Activated naive CD4-positive, alpha-beta T cell treated with anti-CD3 and anti-CD28 coated beads for 36 hours (primary cell): Measurements from ENCODE around the gene MPO. TPM values are rescaled to one million over a fixed set of nuclear protein-coding genes. Genes with fewer than 3 reads are reported as not detected.

Source experiments
- CTCF ChIA-PET: fragments of 350-600 bp; sonication (Branson Sonifier 250); formaldehyde crosslinking; loops from one replicate; lab custom pipeline; 2021; ENCODE audit warnings: antibody characterized with exemption; lab: Charles Lee
- DNase-seq: peaks from one replicate; pipeline ENCODE4 v3.0.0-alpha.2; 2020
- H3K27ac Mint-ChIP-seq: one replicate; pipeline ENCODE4 v1.8.0; 2021; ENCODE audit warnings: mild to moderate bottlenecking, mixed read lengths
- H3K27me3 Mint-ChIP-seq: one replicate; pipeline ENCODE4 v1.8.0; 2021; ENCODE audit warnings: low read depth, mixed read lengths
- H3K36me3 Mint-ChIP-seq: one replicate; pipeline ENCODE4 v1.8.0; 2021; ENCODE audit warnings: low read depth, mixed read lengths
- H3K4me1 Mint-ChIP-seq: one replicate; pipeline ENCODE4 v1.8.0; 2021; ENCODE audit warnings: low read depth, mixed read lengths
- H3K4me3 Mint-ChIP-seq: one replicate; pipeline ENCODE4 v1.8.0; 2021; ENCODE audit warnings: mild to moderate bottlenecking, moderate library complexity, mixed read lengths
- H3K9me3 Mint-ChIP-seq: one replicate; pipeline ENCODE4 v1.8.0; 2021; ENCODE audit warnings: mixed read lengths
- intact Hi-C: fragments of 100-400 bp; cut with micrococcal nuclease; formaldehyde crosslinking; loops from one replicate; pipeline ENCODE4 v1.15.1; 2023
- total RNA-seq, 2 experiments: library from RNA; stranded (reverse); gene quantifications; one replicate each; pipeline ENCODE4 v1.2.3, GENCODE V29; 2021

MPO gene
- total RNA-seq, 2 experiments from 2014 or later, result not detected

DNA sequence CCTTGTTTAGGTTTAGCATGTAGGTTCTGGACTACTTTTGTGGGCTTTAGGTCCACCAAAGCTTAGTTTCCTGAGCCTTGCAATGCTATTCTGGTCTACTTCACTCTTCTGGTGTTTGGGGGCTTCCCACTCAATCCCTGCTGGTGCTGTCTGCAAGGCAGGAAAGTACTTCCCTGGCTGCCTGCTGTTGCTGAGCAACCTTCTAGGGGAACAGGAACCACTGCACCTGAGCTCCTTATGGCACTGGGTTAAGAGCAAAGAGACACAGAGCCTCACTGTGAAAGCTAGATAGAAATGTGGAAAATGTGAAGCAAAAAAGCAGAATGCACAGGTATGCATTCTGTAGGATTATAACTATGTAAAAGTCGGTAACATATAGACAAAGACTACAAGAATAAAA is 17.0 kb downstream of the MPO start:
- Mint-ChIP-seq H3K4me3 (no peak overlapping the region), H3K9me3 (no peaks in the 10 kb centered on the region), H3K27me3 (peaks cover 39% of the 10 kb centered on the region), H3K27ac (no peak overlapping the region), H3K36me3 (no peaks in the 10 kb centered on the region), H3K4me1 (no peaks in the 10 kb centered on the region)
- no peak for DNase-seq
- intact Hi-C loops, result no loop called here
- CTCF ChIA-PET, result interaction anchor here (0.9 kb wide), 1 partner anchor 14 kb away, joined by 3 read pairs; no protein-coding TSS in a partner anchor

DNA sequence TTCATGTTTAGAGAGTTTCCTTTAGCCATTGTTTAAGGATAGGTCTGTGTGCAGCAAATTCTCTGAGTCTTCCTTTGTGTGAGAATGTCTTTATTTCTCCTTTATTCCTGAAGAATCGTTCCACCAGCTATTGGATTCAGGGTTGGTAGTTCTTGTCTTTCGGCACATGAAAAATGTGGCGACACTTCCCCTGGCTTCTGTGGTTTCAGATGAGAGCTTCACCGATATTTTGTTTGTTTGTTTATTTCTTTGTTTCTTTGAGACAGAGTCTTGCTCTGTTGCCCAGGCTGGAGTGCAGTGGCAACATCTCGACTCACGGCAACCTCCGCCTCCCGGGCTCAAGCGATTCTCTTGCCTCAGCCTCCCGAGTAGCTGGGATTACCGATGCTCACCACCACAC is 18.6 kb downstream of the MPO start:
- no peaks in the 10 kb centered on the region for H3K9me3 Mint-ChIP-seq
- no peak overlapping the region for H3K4me3 Mint-ChIP-seq

DNA sequence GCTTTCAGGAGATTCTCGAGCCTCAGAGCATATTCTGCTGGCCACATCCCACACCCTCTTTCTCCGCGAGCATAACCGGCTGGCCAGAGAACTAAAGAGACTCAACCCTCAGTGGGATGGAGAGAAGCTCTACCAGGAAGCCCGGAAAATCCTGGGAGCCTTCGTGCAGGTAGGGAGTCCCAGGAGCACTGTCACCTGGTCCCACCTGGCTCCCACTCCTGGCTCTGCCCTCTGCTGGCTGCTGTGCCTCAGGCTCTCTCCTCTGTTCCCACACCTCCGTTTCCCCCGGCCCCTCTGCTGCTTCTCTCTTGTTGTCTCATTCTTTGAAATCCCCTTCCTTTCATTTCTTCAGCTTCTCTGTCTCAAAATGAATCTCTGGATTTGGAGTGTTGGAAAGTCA is 25.9 kb downstream of the MPO start:
- H3K9me3 Mint-ChIP-seq, result no peaks in the 10 kb centered on the region
- intact Hi-C loops, result no loop called here
- DNase-seq, result no peak
- no peak overlapping the region for H3K4me3 Mint-ChIP-seq
- CTCF ChIA-PET, result interaction anchor here (0.6 to 1.2 kb wide), 2 partner anchors 63 to 396 kb away, joined by 3 read pairs; no protein-coding TSS in a partner anchor
- H3K36me3 Mint-ChIP-seq, result no peaks in the 10 kb centered on the region
- H3K27ac Mint-ChIP-seq, result no peak overlapping the region
- H3K27me3 Mint-ChIP-seq, result peaks cover 10% of the 10 kb centered on the region
- peaks cover 5% of the 10 kb centered on the region for H3K4me1 Mint-ChIP-seq

More for the DNA sequence above, 18.6 kb downstream of the MPO start:
- peaks cover 41% of the 10 kb centered on the region for H3K27me3 Mint-ChIP-seq
- no peak overlapping the region for H3K27ac Mint-ChIP-seq
- DNase-seq, result no peak
- CTCF ChIA-PET, result no interaction called here
- no peaks in the 10 kb centered on the region for H3K36me3 Mint-ChIP-seq
- intact Hi-C loops, result no loop called here
- H3K4me1 Mint-ChIP-seq, result no peaks in the 10 kb centered on the region

DNA sequence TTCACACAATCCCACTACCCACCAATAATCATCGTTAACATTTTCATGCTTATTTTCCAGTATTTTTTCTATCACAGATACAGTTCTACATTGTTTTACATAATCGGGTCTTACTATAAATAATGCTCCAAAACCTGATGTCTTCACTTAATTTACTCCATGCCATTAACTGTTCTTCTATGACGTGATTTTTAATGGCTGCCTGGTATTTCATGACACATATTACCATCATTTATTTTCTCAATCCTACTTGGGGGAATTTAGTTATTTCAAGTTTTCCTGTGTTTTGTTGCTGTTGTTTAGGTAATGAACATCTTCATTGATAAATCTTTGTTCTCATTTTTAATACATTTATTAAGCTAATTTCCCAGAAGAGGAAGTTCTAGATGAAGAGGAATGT is 27.7 kb downstream of the MPO start:
- H3K27me3 Mint-ChIP-seq, result peaks cover 6% of the 10 kb centered on the region
- CTCF ChIA-PET, result no interaction called here
- H3K27ac Mint-ChIP-seq, result no peak overlapping the region
- DNase-seq, result no peak
- no peaks in the 10 kb centered on the region for H3K9me3 Mint-ChIP-seq
- H3K4me3 Mint-ChIP-seq, result no peak overlapping the region
- H3K4me1 Mint-ChIP-seq, result peaks cover 9% of the 10 kb centered on the region
- intact Hi-C loops, result no loop called here
- H3K36me3 Mint-ChIP-seq, result no peaks in the 10 kb centered on the region

DNA sequence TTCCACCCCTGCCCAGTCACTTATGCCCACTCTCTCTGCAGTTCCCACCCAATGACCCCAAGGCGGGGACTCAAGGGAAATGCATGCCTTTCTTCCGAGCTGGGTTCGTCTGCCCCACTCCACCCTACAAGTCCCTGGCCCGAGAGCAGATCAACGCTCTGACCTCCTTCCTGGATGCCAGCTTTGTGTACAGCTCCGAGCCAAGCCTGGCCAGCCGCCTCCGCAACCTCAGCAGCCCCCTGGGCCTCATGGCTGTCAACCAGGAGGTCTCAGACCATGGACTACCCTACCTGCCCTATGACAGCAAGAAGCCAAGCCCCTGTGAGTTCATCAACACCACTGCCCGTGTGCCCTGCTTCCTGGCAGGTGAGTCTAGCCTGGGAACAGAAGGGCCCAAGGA is 28.6 kb downstream of the MPO start:
- no peaks in the 10 kb centered on the region for H3K36me3 Mint-ChIP-seq
- no peaks in the 10 kb centered on the region for H3K9me3 Mint-ChIP-seq
- no peak overlapping the region for H3K27ac Mint-ChIP-seq
- CTCF ChIA-PET, result no interaction called here
- H3K4me1 Mint-ChIP-seq, result peaks cover 11% of the 10 kb centered on the region
- peaks cover 4% of the 10 kb centered on the region for H3K27me3 Mint-ChIP-seq
- no peak for DNase-seq
- no peak overlapping the region for H3K4me3 Mint-ChIP-seq
- intact Hi-C loops, result no loop called here

DNA sequence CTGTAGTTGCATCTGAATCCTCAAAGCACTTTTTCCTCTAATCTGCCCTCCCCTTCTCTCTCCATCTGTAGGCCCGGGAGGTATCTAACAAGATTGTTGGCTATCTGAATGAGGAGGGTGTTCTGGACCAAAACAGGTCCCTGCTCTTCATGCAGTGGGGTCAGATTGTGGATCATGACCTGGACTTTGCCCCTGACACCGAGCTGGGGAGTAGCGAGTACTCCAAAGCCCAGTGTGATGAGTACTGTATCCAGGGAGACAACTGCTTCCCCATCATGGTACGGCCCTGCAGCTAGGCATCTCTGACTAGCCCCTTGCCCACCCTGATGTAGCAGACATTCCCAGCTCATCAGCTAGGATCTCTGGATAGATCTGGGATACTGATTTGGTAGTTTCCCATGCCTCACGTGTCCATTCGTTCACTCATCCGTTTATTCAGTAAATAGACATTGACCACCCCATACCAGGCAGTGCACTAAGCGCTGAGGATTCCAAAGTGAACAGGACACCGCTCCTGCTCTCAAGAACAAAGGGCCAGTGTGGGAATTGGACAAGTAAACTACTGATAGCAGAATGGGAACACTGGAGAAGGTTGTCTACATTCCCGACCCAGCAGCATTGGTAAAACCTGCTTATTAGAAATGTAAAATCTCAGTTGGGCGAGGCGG is 30.3 kb downstream of the MPO start:
- CTCF ChIA-PET, result interaction anchor here (0.6 to 2.1 kb wide), 28 partner anchors 9 to 447 kb away, joined by 3 to 13 read pairs (median 4); partner anchors contain the start of genes LPO, MKS1, MPO and RNF43
- DNase-seq, result no peak
- intact Hi-C loops, result no loop called here
- no peaks in the 10 kb centered on the region for H3K9me3 Mint-ChIP-seq
- H3K27me3 Mint-ChIP-seq, result peaks cover 3% of the 10 kb centered on the region
- H3K4me3 Mint-ChIP-seq, result no peak overlapping the region
- H3K36me3 Mint-ChIP-seq, result no peaks in the 10 kb centered on the region
- peaks cover 11% of the 10 kb centered on the region for H3K4me1 Mint-ChIP-seq
- H3K27ac Mint-ChIP-seq, result no peak overlapping the region

DNA sequence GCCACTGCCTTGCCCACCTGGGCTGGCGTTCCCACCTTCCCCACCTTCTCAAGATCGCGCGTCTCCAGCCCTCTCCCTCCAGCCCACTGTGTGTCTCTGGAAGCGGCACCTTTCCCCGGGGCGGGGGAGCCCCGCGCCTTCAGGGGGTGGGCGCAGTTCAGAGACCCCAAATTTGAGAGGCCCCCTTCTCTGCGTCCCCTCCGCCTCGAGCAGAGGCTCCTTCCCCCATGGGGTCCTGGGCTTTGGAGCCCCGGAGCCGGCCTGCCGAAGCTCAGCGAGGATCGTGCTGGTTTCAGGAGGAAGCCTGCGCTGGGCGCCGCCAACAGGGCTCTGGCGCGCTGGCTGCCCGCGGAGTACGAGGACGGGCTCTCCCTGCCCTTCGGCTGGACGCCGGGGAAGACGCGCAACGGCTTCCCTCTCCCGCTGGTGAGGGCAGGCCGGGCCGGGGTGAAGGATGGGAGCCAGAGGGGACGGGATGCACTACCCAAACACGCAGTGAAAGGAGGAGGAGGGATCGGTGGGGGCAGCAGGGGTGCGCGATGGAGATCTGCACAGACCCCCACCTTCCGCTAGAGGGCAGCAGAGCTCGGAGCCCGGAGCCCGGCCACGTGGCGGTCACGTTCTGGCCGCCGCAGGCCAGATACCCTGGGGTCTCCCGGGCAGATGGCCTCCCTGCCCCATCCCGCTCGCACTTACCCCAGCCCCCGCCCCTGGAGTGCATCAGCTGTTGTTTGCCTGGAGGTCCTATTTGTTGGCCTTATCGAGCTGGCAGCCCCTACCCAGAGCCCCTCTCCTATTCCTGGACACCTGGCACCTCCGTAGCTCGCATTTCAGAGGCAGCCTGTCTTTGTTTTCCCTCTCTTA is 31.2 kb downstream of the MPO start:
- Mint-ChIP-seq H3K36me3 (no peaks in the 10 kb centered on the region), H3K4me3 (peak overlapping the region; percentile 72), H3K4me1 (peaks cover 11% of the 10 kb centered on the region), H3K27ac (no peak overlapping the region), H3K9me3 (no peaks in the 10 kb centered on the region), H3K27me3 (peaks cover 3% of the 10 kb centered on the region)
- CTCF ChIA-PET, result interaction anchor here (0.6 to 2.1 kb wide), 28 partner anchors 8 to 357 kb away, joined by 3 to 13 read pairs (median 4); partner anchors contain the start of genes LPO, MKS1, MPO and RNF43
- DNase-seq, result peak; percentile 82
- intact Hi-C loops, result loop anchor here (1.0 to 5.0 kb wide), 4 partner anchors 47 to 198 kb away; partner anchors contain the start of gene RNF43

DNA sequence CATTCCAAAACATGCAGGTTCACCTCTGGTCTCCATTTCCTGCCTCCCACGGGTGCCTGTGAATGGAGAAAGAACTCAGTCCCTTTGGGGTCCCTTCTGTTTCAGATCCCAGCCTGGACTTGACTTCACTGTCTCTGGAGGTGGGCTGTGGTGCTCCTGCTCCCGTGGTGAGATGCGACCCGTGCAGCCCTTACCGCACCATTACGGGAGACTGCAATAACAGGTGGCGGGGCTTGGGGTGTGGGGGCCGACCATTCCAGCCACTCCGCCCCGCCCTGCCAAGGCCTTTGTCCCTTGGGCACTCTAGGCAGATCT is 31.8 kb downstream of the MPO start:
- H3K9me3 Mint-ChIP-seq, result no peaks in the 10 kb centered on the region
- peak overlapping the region; percentile 27 for H3K4me3 Mint-ChIP-seq
- intact Hi-C loops, result loop anchor here (1.0 to 5.0 kb wide), 4 partner anchors 47 to 198 kb away; partner anchors contain the start of gene RNF43
- CTCF ChIA-PET, result interaction anchor here (0.9 to 2.1 kb wide), 13 partner anchors 14 to 240 kb away, joined by 3 to 13 read pairs (median 7); partner anchors contain the start of gene RNF43
- H3K27me3 Mint-ChIP-seq, result peaks cover 4% of the 10 kb centered on the region
- H3K36me3 Mint-ChIP-seq, result no peaks in the 10 kb centered on the region
- no peak overlapping the region for H3K27ac Mint-ChIP-seq
- peaks cover 11% of the 10 kb centered on the region for H3K4me1 Mint-ChIP-seq
- no peak for DNase-seq

DNA sequence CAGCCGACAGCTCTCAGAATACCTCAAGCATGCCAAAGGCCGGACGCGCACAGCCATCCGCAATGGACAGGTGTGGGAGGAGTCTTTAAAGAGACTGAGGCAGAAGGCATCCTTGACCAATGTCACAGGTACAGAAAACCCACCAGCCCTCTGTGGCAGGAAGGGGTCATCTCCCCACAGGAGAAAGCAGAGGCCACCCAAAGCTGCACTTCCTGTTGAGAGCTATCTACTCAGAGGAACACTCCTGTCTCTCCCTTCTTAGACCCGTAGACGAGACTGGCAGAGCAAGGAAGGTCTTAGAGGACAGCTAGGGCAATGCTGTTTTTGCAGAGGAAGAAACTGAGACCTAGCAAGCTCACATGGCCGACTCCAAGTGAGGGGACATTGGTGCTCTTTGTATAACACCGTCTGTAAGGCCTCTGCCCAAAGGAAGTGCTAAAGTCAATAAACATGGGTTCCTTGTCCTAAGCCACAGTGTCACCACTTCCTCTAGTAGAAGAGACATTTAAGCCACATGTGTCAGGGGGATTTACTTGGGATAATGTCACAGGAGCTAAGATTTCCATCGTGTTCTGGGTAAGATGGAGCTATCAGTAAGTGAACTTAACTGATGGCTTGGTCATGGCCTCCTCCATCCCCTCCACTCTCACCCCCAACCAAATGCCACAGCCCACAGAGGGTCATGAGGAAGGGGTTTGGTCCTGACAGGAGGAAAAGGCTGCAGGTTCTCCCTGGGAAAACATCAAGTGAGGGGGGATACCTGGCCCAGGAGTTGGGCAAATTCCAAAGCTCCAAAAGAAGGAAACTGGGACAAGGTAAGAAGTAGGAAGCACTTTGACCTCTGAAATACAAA is 33.0 kb downstream of the MPO start:
- no peaks in the 10 kb centered on the region for H3K9me3 Mint-ChIP-seq
- intact Hi-C loops, result loop anchor here (2.0 to 5.0 kb wide), 3 partner anchors 45 to 169 kb away; partner anchors contain the start of gene RNF43
- peaks cover 15% of the 10 kb centered on the region for H3K27me3 Mint-ChIP-seq
- H3K4me1 Mint-ChIP-seq, result peaks cover 11% of the 10 kb centered on the region
- DNase-seq, result no peak
- H3K4me3 Mint-ChIP-seq, result no peak overlapping the region
- CTCF ChIA-PET, result interaction anchor here (0.6 to 1.4 kb wide), 4 partner anchors 11 to 186 kb away, joined by 3 to 5 read pairs (median 4); no protein-coding TSS in a partner anchor
- no peaks in the 10 kb centered on the region for H3K36me3 Mint-ChIP-seq
- H3K27ac Mint-ChIP-seq, result no peak overlapping the region

DNA sequence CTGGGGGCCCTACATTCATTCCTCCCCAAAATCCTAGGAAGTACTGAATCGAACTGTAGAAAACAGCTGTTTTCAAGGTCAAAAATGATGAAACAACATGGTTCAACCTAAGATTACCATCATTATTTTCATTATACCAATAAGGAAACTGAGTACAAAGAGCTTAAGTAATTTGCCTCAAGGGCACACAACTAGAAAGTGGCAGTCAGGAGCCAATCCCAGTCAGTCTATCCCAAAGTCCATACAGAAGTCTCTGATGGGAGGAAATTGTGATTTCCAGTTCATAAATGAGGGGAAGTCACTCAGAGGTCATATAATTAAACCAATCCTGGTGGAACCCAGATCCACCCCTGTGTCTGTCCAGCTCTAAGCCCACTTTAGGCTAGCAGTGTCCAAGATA is 34.0 kb downstream of the MPO start:
- CTCF ChIA-PET, result interaction anchor here (0.5 to 1.4 kb wide), 2 partner anchors 40 to 47 kb away, joined by 3 to 5 read pairs; no protein-coding TSS in a partner anchor
- H3K9me3 Mint-ChIP-seq, result no peaks in the 10 kb centered on the region
- H3K27ac Mint-ChIP-seq, result no peak overlapping the region
- no peaks in the 10 kb centered on the region for H3K36me3 Mint-ChIP-seq
- no peak overlapping the region for H3K4me3 Mint-ChIP-seq
- intact Hi-C loops, result loop anchor here (5.0 kb wide), 1 partner anchor 44 kb away; no protein-coding TSS in a partner anchor
- no peak for DNase-seq
- peaks cover 12% of the 10 kb centered on the region for H3K4me1 Mint-ChIP-seq
- peaks cover 16% of the 10 kb centered on the region for H3K27me3 Mint-ChIP-seq

DNA sequence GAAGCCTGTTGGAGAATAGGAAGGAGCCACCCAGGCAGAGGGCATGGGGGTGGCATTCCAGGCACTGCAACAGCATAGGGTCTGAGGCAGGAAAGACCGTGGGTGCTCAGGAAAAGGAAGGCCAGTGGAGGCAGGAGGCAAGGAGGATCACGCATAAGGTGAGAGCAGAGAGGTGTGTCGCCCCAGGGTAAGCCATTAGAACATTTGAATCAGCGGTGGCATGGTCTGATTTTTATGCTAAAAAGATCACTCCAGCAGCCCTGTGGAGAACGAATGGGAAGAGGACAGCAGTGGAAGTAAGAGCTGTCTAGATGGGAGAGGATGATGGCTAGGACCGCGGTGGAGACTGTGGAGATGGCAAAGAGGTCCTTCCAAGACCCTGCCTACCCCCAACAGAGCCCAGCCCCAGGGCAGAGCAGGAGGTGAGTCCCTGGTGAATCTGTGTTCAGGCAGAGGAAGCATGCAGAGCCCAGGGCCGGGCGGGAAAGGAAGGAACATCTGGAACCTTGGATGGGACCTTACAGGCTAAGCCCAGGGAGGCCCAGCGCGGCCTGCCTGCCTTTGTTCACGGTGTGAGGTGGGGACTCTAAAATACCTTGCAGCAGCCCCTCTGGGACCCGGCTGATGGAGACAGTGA is 34.5 kb downstream of the MPO start:
- intact Hi-C loops, result loop anchor here (5.0 kb wide), 1 partner anchor 44 kb away; no protein-coding TSS in a partner anchor
- CTCF ChIA-PET, result interaction anchor here (0.5 kb wide), 1 partner anchor 41 kb away, joined by 5 read pairs; no protein-coding TSS in a partner anchor
- no peak overlapping the region for H3K27ac Mint-ChIP-seq
- no peaks in the 10 kb centered on the region for H3K9me3 Mint-ChIP-seq
- no peak overlapping the region for H3K4me3 Mint-ChIP-seq
- DNase-seq, result no peak
- H3K36me3 Mint-ChIP-seq, result no peaks in the 10 kb centered on the region
- peaks cover 19% of the 10 kb centered on the region for H3K27me3 Mint-ChIP-seq
- H3K4me1 Mint-ChIP-seq, result peaks cover 15% of the 10 kb centered on the region
